A549 (cell line): ENCODE measurements around the gene GCK.

ENCODE experiments used
- POLR2A ChIP-seq: IDR thresholded peaks from 2 replicates; pipeline ENCODE4 v1.6.1; 2012; ENCODE audit warnings: mild to moderate bottlenecking, low read length
- RAD21 ChIP-seq, 2 experiments: fragments of >200 bp in 1 of 2; sonication (Bioruptor Twin) in 1 of 2; formaldehyde crosslinking in 1 of 2; IDR thresholded peaks in 1 of 2; conservative IDR thresholded peaks in 1 of 2; 2 replicates in 1 of 2; 3 replicates in 1 of 2; pipeline ENCODE4 v1.6.1; 2012 to 2018; ENCODE audit warnings: inconsistent platforms in 1 of 2
- TF ChIP-seq, protein P1 (sequence below): fragments of >200 bp; sonication (Bioruptor Twin); formaldehyde crosslinking; IDR thresholded peaks from 3 replicates; pipeline ENCODE4 v1.5.1; 2016

DNA sequence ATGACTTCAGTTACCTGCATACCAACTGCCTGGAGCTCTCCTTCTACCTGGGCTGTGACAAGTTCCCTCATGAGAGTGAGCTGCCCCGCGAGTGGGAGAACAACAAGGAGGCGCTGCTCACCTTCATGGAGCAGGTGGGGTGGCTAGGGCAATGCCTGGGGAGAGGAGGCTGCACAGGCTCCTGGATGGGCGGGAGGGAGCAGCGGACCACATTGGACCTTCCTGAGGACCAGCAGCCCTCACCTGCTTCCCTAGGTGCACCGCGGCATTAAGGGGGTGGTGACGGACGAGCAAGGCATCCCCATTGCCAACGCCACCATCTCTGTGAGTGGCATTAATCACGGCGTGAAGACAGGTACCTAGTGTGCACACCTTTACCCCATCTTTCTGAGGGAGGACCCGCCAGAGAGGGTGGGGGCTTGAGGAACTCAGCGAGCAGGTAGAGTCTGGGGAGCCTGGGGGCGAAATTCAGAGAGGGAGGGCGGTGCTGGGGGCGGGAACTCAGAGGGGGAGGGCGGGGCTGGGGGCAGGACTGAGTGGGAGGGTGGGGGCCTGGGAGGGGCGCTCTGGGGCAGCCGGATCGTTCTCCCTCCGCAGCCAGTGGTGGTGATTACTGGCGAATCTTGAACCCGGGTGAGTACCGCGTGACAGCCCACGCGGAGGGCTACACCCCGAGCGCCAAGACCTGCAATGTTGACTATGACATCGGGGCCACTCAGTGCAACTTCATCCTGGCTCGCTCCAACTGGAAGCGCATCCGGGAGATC, 76.1 kb downstream of the GCK start:
- no peak for TF ChIP-seq POLR2A
- no peak for TF ChIP-seq RAD21 (conservative IDR thresholded peaks at IDR 0.05 in 1 of 2, IDR thresholded peaks at IDR 0.05 in 1 of 2)
- TF ChIP-seq, protein P1, sequence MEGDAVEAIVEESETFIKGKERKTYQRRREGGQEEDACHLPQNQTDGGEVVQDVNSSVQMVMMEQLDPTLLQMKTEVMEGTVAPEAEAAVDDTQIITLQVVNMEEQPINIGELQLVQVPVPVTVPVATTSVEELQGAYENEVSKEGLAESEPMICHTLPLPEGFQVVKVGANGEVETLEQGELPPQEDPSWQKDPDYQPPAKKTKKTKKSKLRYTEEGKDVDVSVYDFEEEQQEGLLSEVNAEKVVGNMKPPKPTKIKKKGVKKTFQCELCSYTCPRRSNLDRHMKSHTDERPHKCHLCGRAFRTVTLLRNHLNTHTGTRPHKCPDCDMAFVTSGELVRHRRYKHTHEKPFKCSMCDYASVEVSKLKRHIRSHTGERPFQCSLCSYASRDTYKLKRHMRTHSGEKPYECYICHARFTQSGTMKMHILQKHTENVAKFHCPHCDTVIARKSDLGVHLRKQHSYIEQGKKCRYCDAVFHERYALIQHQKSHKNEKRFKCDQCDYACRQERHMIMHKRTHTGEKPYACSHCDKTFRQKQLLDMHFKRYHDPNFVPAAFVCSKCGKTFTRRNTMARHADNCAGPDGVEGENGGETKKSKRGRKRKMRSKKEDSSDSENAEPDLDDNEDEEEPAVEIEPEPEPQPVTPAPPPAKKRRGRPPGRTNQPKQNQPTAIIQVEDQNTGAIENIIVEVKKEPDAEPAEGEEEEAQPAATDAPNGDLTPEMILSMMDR = no peak
